ENCODE results near the gene C21orf91. TPM values are rescaled to one million over a fixed set of nuclear protein-coding genes. Genes with fewer than 3 reads are reported as not detected.
"Not testable (repeated sequence)": the region's sequence is repeated elsewhere in the genome, so short reads cannot be mapped to it uniquely, and the experiment has no call there.

The C21orf91 gene
- total RNA-seq, 4 donors from 2014 or later = 10.2 to 14.5 (median 12.3) TPM

DNA sequence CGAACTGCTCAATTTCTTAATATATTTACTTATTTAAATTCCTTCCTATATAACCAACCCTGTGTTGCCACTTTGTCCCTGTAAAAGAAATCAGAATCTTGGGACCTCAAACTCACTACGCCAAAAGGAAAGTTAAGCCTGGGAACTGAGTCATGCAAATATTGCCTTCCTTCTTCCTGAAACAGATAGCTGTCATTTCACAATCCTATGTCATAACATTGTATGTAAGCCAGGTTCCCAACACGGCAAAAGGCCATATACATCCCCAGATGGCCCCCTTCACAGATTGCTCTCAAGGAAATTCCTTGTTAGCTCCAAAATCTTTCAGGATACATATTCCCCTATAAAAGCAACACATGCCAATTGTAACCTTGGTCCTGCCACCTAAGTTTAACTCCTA lies 39.7 kb downstream of the C21orf91 start:
- no peak for ATAC-seq
- Histone ChIP-seq H3K36me3 (no peaks in the 10 kb centered on the region), H3K27ac (no peak overlapping the region), H3K9me3 (no peaks in the 10 kb centered on the region), H3K4me3 (no peak overlapping the region), H3K4me1 (no peaks in the 10 kb centered on the region), H3K27me3 (no peaks in the 10 kb centered on the region)
- TF ChIP-seq EP300 (IDR thresholded peaks at IDR 0.05) (no peak), POLR2A (IDR thresholded peaks at IDR 0.05) (no peak), POLR2AphosphoS5 (IDR thresholded peaks at IDR 0.05) (no peak)
- TF ChIP-seq, protein P1, sequence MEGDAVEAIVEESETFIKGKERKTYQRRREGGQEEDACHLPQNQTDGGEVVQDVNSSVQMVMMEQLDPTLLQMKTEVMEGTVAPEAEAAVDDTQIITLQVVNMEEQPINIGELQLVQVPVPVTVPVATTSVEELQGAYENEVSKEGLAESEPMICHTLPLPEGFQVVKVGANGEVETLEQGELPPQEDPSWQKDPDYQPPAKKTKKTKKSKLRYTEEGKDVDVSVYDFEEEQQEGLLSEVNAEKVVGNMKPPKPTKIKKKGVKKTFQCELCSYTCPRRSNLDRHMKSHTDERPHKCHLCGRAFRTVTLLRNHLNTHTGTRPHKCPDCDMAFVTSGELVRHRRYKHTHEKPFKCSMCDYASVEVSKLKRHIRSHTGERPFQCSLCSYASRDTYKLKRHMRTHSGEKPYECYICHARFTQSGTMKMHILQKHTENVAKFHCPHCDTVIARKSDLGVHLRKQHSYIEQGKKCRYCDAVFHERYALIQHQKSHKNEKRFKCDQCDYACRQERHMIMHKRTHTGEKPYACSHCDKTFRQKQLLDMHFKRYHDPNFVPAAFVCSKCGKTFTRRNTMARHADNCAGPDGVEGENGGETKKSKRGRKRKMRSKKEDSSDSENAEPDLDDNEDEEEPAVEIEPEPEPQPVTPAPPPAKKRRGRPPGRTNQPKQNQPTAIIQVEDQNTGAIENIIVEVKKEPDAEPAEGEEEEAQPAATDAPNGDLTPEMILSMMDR (IDR thresholded peaks at IDR 0.05) = no peak
- WGBS, 2 donors (ENCODE audit: low coverage in 1 of 2) = 68 to 79% methylated on average over 3 of the region's 3 CpGs

DNA sequence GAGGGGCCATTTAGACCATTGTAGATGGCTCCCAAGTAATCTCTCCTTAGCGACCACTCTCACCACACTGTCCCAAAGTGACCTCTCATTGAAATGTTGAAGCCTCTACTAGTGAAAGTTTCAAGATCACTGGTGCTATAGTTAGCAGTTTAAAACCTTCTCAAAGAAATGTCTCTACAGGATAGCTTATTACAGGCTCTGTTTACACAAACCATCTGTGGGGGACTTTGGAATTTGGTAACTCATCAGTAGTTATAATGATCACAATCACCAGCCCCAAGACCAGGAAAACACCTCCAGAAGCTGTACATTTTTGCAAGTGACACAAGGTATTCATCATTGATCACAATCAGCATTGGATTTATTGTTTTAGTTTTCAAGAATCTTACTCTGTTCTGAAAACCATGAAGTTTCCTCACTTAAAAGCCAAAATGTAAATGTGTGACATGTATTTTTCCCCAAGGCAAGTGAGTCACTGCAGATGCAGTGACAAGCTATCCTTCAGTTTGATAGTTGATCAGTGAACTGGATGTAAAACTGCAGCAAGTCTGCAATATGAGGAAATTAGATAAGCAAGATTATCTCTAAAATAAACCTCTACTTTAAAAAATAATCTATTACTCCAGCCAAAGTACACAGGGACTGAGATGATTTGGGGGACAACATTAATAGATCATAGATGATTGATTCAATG lies 41.9 kb downstream of the C21orf91 start:
- H3K9me3 ChIP-seq = no peaks in the 10 kb centered on the region
- H3K27me3 ChIP-seq = no peaks in the 10 kb centered on the region
- H3K4me3 ChIP-seq = no peak overlapping the region
- H3K36me3 ChIP-seq = no peaks in the 10 kb centered on the region
- TF ChIP-seq EP300 (IDR thresholded peaks at IDR 0.05) (no peak), POLR2AphosphoS5 (IDR thresholded peaks at IDR 0.05) (no peak), POLR2A (IDR thresholded peaks at IDR 0.05) (no peak)
- TF ChIP-seq, protein P1 (IDR thresholded peaks at IDR 0.05) = no peak
- H3K4me1 ChIP-seq = no peaks in the 10 kb centered on the region
- WGBS, 2 donors (ENCODE audit: low coverage in 1 of 2) = 22 to 88% methylated on average over 1 of the region's 1 CpG
- no peak for ATAC-seq
- no peak overlapping the region for H3K27ac ChIP-seq

DNA sequence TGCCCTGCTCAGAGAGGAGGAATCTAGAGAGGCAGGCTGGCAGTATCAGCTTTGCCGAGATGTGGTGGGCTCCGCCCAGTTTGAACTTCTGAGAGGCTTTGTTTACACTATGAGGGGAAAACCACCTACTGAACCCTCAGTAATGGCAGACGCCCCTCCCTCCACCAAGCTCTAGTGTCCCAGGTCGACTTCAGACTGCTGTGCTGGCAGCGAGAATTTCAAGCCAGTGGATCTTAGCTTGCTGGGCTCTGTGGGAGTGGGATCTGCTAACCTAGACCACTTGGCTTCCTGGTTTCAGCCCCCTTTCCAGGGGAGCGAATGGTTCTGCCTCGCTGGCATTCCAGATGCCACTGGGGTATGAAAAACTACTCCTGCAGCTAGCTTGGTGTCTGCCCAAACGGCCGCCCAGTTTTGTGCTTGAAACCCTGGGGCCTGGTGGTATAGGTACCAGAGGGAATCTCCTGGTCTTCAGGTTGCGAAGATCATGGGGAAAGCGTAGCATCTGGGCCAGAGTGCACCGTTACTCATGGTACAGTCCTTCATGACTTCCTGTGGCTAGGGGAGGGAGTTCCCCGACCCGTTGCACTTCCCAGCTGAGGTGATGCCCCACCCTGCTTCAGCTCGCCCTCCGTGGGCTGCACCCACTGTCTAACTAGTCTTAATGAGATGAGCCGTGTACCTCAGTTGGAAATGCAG lies 43.6 kb downstream of the C21orf91 start:
- Histone ChIP-seq H3K4me1 (no peaks in the 10 kb centered on the region), H3K27me3 (no peaks in the 10 kb centered on the region), H3K27ac (no peak overlapping the region), H3K4me3 (no peak overlapping the region), H3K9me3 (peaks cover 0 to 8% (median 0%) of the 10 kb centered on the region in 3 donors), H3K36me3 (no peaks in the 10 kb centered on the region)
- no peak for ATAC-seq
- WGBS, 2 donors (ENCODE audit: low coverage in 1 of 2) = 30 to 72% methylated on average over 2 to 12 of the region's 17 CpGs
- TF ChIP-seq POLR2A (IDR thresholded peaks at IDR 0.05) = no peak
- TF ChIP-seq EP300 (IDR thresholded peaks at IDR 0.05) = no peak
- TF ChIP-seq, protein P1 (IDR thresholded peaks at IDR 0.05) = no peak
- no peak for TF ChIP-seq POLR2AphosphoS5 (IDR thresholded peaks at IDR 0.05)

DNA sequence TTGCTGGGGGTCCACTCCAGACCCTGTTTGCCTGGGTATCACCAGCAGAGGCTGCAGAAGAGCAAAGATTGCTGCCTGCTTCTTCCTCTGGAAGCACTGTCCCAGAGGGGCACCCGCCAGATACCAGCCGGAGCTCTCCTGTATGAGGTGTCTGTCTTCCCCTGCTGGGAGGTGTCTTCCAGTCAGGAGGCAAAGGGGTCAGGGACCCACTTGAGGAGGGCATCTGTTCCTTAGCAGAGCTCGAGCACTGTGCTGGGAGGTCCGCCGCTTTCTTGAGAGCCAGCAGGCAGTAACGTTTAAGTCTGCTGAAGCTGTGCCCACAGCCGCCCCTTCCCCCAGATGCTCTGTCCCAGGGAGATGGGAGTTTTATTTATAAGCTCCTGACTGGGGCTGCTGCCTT lies 44.1 kb downstream of the C21orf91 start:
- not testable (repeated sequence) for H3K27ac ChIP-seq, H3K9me3 ChIP-seq, H3K27me3 ChIP-seq, H3K4me3 ChIP-seq, H3K36me3 ChIP-seq, H3K4me1 ChIP-seq, ATAC-seq
- WGBS, 2 donors (ENCODE audit: low coverage in 1 of 2) = 100% methylated on average over 1 of the region's 7 CpGs; no CpG with 5 or more reads in 1 of the 2 donors

DNA sequence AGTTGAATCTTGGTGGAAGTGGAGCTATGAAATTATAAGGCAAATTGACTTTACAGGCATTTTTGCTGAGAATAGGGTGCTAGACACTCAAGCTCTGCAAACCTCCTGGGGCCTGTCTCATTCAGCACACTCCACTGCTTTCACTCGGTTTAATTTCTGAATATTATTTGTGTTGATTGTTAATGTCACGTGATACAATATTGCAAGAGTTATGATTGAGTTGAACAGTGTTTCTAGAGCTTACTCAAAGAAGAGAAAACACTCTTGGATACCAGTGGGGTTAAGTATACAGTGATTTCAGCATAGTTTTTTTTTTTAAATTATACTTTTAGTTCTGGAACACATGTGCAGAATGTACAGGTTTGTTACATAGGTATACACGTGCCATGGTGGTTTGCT lies 49.7 kb downstream of the C21orf91 start:
- Histone ChIP-seq H3K36me3 (no peaks in the 10 kb centered on the region), H3K9me3 (peaks cover 0 to 8% (median 0%) of the 10 kb centered on the region in 3 donors), H3K4me3 (no peak overlapping the region), H3K27me3 (no peaks in the 10 kb centered on the region), H3K27ac (no peak overlapping the region), H3K4me1 (no peaks in the 10 kb centered on the region)
- TF ChIP-seq POLR2AphosphoS5 (IDR thresholded peaks at IDR 0.05) = no peak
- no peak for TF ChIP-seq POLR2A (IDR thresholded peaks at IDR 0.05)
- TF ChIP-seq, protein P1 (IDR thresholded peaks at IDR 0.05) = no peak
- no peak for TF ChIP-seq EP300 (IDR thresholded peaks at IDR 0.05)
- WGBS, 2 donors (ENCODE audit: low coverage in 1 of 2) = 87 to 91% methylated on average over 3 of the region's 3 CpGs
- ATAC-seq = no peak
